HG02623 (cell line): Measurements from ENCODE around the gene KIF12.
"Not testable (repeated sequence)": the region's sequence is repeated elsewhere in the genome, so short reads cannot be mapped to it uniquely, and the experiment has no call there.

Experiments used
- ATAC-seq: cut with Tn5 transposase; IDR thresholded peaks from one replicate; pipeline ENCODE4 v1.9.1; 2021; ENCODE audit warnings: moderate library complexity; ENCODE audit not compliant: unreplicated experiment

The KIF12 gene

GRCh38 chr9:114049441-114050225, 49.5 kb downstream of the KIF12 start:
- ATAC-seq = no peak

GRCh38 chr9:114048533-114049415, 50.3 kb downstream of the KIF12 start:
- ATAC-seq = no peak

- ATAC-seq = no peak
These were observed 51.4 kb downstream of the KIF12 start for GRCh38 chr9:114047717-114048116.

- ATAC-seq = no peak
These were observed 52.2 kb downstream of the KIF12 start for GRCh38 chr9:114046875-114047274.

GRCh38 chr9:114046237-114046755, 52.8 kb downstream of the KIF12 start:
- no peak for ATAC-seq

- not testable (repeated sequence) for ATAC-seq
These were observed 55.4 kb downstream of the KIF12 start for GRCh38 chr9:114043660-114044059.
